K562 (cell line): ENCODE measurements around the gene CAPZB.

ENCODE experiments used
- BACH1 ChIP-seq: fragments of 200-800 bp; sonication (Bioruptor generic); IDR thresholded peaks from 2 replicates; pipeline ENCODE4 v1.6.1; 2016; ENCODE audit warnings: missing genetic modification characterization, missing compliant biosample characterization
- CTCF ChIP-seq, 3 experiments: IDR thresholded peaks in 2 of 3; conservative IDR thresholded peaks in 1 of 3; 2 replicates each; pipeline ENCODE4 v1.5.1; 2011 to 2012; ENCODE audit warnings: low read length in 3 of 3, mild to moderate bottlenecking in 3 of 3, control low read depth in 2 of 3, improper control_type of control experiment in 1 of 3, inconsistent platforms in 1 of 3, low read depth in 1 of 3, mixed read lengths in 1 of 3, moderate library complexity in 1 of 3; ENCODE audit not compliant: insufficient read depth in 2 of 3
- GABPB1 ChIP-seq: sonication (generic); formaldehyde crosslinking; IDR thresholded peaks from 2 replicates; pipeline ENCODE4 v1.8.0; 2022; ENCODE audit warnings: mild to moderate bottlenecking, missing genetic modification reagents
- GATAD2A ChIP-seq: fragments of 450-650 bp; IDR thresholded peaks from 2 replicates; pipeline ENCODE4 v1.6.1; 2017
- HINFP ChIP-seq: fragments of 450-650 bp; conservative IDR thresholded peaks from 2 replicates; pipeline ENCODE4 v1.6.1; 2016; ENCODE audit warnings: missing genetic modification characterization, low read depth, mild to moderate bottlenecking, control low read depth, missing compliant biosample characterization
- MCM7 ChIP-seq, 2 experiments: fragments of 450-650 bp; IDR thresholded peaks; 2 replicates each; pipeline ENCODE4 v1.6.1; 2016 to 2018
- MED1 ChIP-seq: sonication (generic); formaldehyde crosslinking; IDR thresholded peaks from 2 replicates; pipeline ENCODE4 v1.8.1; 2023; ENCODE audit warnings: missing genetic modification reagents, borderline replicate concordance
- NBN ChIP-seq: fragments of 450-650 bp; IDR thresholded peaks from 2 replicates; pipeline ENCODE4 v1.6.1; 2016; ENCODE audit warnings: low read depth, mild to moderate bottlenecking
- NR2C1 ChIP-seq, 2 experiments: fragments of 450-650 bp; IDR thresholded peaks; 2 replicates each; pipeline ENCODE4 v1.6.1; 2017; ENCODE audit warnings: mild to moderate bottlenecking in 2 of 2, antibody characterized with exemption in 1 of 2, inconsistent platforms in 1 of 2, missing compliant biosample characterization in 1 of 2, missing genetic modification characterization in 1 of 2
- TBL1XR1 ChIP-seq, 2 experiments: IDR thresholded peaks; 2 replicates each; pipeline ENCODE4 v1.6.1; 2012; ENCODE audit warnings: improper control_type of control experiment in 2 of 2, low read length in 2 of 2, mild to moderate bottlenecking in 1 of 2
- TCF7 ChIP-seq: sonication (generic); IDR thresholded peaks from 2 replicates; pipeline ENCODE4 v1.6.1; 2016; ENCODE audit warnings: antibody characterized with exemption, borderline replicate concordance
- YY1 ChIP-seq, 3 experiments: IDR thresholded peaks; 2 replicates each; pipeline ENCODE4 v1.6.1; 2011; ENCODE audit warnings: low read length in 2 of 3, mild to moderate bottlenecking in 2 of 3, moderate library complexity in 2 of 3, borderline replicate concordance in 1 of 3, control low read depth in 1 of 3, low read depth in 1 of 3; ENCODE audit not compliant: insufficient read depth in 3 of 3, insufficient replicate concordance in 2 of 3, control insufficient read depth in 1 of 3, insufficient read length in 1 of 3; ENCODE audit errors: extremely low read depth in 1 of 3
- ZNF436 ChIP-seq: fragments of 250-450, 450-650 bp; sonication (Bioruptor Pico); formaldehyde crosslinking; IDR thresholded peaks from 2 replicates; pipeline ENCODE4 v1.7.0; 2020; ENCODE audit warnings: mild to moderate bottlenecking

GRCh38 chr1:19461220-19461554 lies 24.2 kb downstream of the CAPZB start:
- TF ChIP-seq MCM7 (IDR thresholded peaks at IDR 0.05) (no peak), CTCF (IDR thresholded peaks at IDR 0.05 in 2 of 3, conservative IDR thresholded peaks at IDR 0.05 in 1 of 3; ENCODE audit: insufficient read depth in 2 of 3, low read depth in 1 of 3, low read length in 3 of 3) (no peak), ZNF436 (no peak), TBL1XR1 (IDR thresholded peaks at IDR 0.05; ENCODE audit: low read length in 2 of 2) (no peak), HINFP (tag) (no peak), BACH1 (tag) (no peak), TCF7 (no peak), NR2C1 (IDR thresholded peaks at IDR 0.05) (no peak), NR2C1 (tag; IDR thresholded peaks at IDR 0.05) (no peak), YY1 (IDR thresholded peaks at IDR 0.05; ENCODE audit: borderline replicate concordance in 1 of 3, control insufficient read depth in 1 of 3, extremely low read depth in 1 of 3, insufficient read depth in 3 of 3, insufficient read length in 1 of 3, insufficient replicate concordance in 2 of 3, low read depth in 1 of 3, low read length in 2 of 3) (no peak), GABPB1 (CRISPR knock-in tag) (no peak), GATAD2A (no peak), NBN (no peak), MED1 (no peak)
